Subcutaneous abdominal adipose tissue (tissue), 5 donors: ENCODE data around the gene UBASH3B.

Experiments
- H3K27ac ChIP-seq: one replicate; pipeline ENCODE4 v1.7.0; 2013; ENCODE audit warnings: low read depth, mild to moderate bottlenecking, inconsistent platforms, low read length, moderate library complexity
- H3K27me3 ChIP-seq, 5 donors: one replicate each; pipeline ENCODE4 v1.7.0; 2013; ENCODE audit warnings: low read length in 5 of 5, inconsistent platforms in 1 of 5; ENCODE audit not compliant: control insufficient read depth in 5 of 5, insufficient read depth in 4 of 5
- H3K36me3 ChIP-seq, 5 donors: one replicate each; pipeline ENCODE4 v1.7.0; 2013; ENCODE audit warnings: low read length in 5 of 5; ENCODE audit not compliant: control insufficient read depth in 5 of 5, insufficient read depth in 5 of 5
- H3K4me1 ChIP-seq, 5 donors: one replicate each; pipeline ENCODE4 v1.7.0; 2013; ENCODE audit warnings: low read length in 5 of 5, mild to moderate bottlenecking in 3 of 5, moderate library complexity in 1 of 5; ENCODE audit not compliant: control insufficient read depth in 5 of 5, insufficient read depth in 5 of 5
- H3K4me3 ChIP-seq, 5 donors: one replicate each; pipeline ENCODE4 v1.7.0; 2013; ENCODE audit warnings: low read length in 5 of 5, low read depth in 1 of 5
- H3K9ac ChIP-seq, 5 donors: one replicate each; pipeline ENCODE4 v1.7.0; 2013; ENCODE audit warnings: low read length in 5 of 5, mild to moderate bottlenecking in 4 of 5, moderate library complexity in 3 of 5
- H3K9me3 ChIP-seq, 5 donors: one replicate each; pipeline ENCODE4 v1.7.0; 2013; ENCODE audit warnings: low read length in 5 of 5; ENCODE audit not compliant: control insufficient read depth in 5 of 5
- donor health status: healthy.
- donor health status: healthy.
- donor health status: healthy.
- donor health status: healthy.
- donor health status: healthy.

Gene UBASH3B

DNA sequence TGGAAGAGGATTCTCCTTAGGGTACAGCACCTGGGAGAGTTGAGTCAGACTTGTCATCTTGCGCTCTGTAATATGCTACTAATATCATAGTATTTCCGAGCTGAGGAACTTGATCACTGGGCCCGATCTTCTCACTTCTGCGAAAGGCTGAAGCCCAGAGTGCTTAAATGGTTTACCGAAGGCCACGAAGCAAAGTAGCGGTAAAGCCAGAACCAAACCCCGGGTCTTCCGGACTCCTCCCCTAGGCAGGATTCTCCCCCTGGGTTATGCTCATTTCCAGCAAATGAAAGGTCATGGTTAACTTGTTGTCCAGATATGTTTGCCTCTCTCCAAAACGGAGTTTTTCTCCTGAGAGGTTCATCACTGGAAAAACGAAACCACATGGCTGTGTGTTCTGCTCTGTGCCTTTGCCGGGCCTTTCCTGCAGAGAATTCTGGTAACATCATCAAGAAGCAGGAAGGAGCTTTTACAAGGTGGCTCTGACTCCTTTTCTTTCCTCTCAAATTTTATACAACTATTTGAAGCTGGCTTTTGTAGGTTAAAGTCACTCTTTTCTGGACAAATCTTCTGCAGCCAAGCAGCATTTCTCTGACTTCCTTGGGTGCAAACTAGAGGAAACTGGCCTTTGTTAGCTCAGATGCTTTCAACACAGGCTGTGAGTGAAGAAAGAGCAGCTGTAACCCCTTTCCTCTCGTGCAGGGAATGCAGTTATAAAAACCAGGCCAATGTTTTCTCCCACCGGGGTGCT is 35.5 kb downstream of the UBASH3B start:
- H3K27me3 ChIP-seq: no peaks in the 10 kb centered on the region
- peak overlapping the region in 4 of 5 donors; percentile 38 to 63 (median 52) for H3K9ac ChIP-seq
- peak overlapping the region; percentile 31 for H3K27ac ChIP-seq
- no peaks in the 10 kb centered on the region for H3K9me3 ChIP-seq
- no peaks in the 10 kb centered on the region for H3K36me3 ChIP-seq
- peak overlapping the region; percentile 47 to 63 (median 53) for H3K4me3 ChIP-seq
- peaks cover 0 to 21% (median 16%) of the 10 kb centered on the region in 5 donors for H3K4me1 ChIP-seq

DNA sequence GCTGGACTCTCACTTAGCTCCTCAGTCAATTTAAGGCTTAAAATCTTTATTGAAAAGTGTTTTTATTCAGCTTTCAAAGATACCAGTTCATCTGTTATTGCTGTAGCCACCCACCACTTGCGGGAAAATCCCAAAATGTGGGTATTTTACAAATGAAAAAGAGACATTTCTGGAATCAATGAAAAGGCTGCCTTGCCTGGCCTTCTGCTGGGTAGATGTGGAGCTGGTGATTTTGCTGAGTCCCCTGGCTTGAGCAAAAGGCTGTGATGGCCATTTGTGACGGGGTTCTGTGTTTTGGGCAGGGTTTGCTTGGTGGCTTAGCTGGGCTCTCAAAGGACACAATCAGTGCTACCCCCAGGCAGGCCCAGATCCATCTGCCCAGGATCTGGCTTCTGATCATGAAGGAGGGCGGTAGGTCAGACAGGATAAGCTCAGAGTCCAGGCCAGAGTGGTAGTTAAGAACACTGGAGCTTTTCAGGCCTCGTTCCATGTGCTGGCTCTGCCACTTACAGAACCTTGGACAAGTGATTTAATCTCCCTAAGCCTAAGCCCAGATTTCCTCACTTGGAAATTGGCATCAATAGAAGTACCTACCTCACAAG is 36.1 kb downstream of the UBASH3B start:
- Histone ChIP-seq H3K27ac (peak overlapping the region; percentile 31), H3K36me3 (no peaks in the 10 kb centered on the region), H3K9ac (peak overlapping the region in 3 of 5 donors; percentile 38 to 63 (median 48)), H3K27me3 (no peaks in the 10 kb centered on the region), H3K9me3 (no peaks in the 10 kb centered on the region), H3K4me3 (peak overlapping the region in 1 of 5 donors; percentile 47), H3K4me1 (peaks cover 0 to 21% (median 16%) of the 10 kb centered on the region in 5 donors)

DNA sequence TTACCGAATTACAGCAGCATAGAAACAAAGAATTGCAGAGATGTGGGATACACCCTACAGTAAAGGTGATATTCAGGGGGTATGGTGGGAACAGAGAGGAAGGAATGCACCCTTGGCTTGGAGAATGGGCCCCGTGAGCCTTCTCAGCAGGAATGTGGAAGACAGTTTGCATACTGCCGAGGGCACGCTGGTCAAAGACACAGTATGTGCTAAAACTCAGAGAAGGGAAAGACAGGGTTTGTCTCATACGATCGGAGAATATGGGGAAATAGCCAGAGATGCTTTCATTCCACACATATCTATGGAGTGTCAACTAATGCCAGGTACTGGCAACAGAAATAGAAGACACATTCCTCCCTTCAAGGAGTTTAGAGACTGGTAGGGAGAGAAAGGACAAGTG is 36.9 kb downstream of the UBASH3B start:
- Histone ChIP-seq H3K27ac (peak overlapping the region; percentile 31), H3K27me3 (no peaks in the 10 kb centered on the region), H3K9ac (no peak overlapping the region), H3K4me3 (no peak overlapping the region), H3K9me3 (no peaks in the 10 kb centered on the region), H3K36me3 (no peaks in the 10 kb centered on the region), H3K4me1 (peaks cover 0 to 21% (median 16%) of the 10 kb centered on the region in 5 donors)

DNA sequence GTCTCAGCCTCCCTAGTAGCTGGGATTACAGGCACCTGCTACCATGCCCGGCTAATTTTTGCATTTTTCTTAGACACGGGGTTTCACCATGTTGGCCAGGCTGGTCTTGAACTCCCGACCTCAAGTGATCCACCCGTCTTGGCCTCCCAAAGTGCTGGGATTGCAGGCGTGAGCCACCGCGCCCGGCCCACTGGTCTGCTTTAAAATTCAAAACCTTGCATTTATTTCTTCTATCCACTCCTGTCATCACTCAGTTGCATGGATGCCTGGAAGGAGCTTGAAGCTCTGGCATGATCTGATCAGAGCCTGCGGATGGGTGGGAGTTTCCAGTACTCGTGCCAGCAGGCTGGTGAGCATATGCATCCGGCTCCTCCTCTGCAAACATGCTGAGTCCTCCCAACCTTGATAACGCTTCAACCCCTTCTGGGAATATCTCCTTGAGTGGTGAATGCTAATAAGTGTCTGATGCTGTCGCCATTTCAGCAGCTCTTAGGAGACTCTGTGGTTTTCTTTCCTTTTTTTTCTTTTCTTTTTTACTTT is 39.6 kb downstream of the UBASH3B start:
- no peaks in the 10 kb centered on the region for H3K27me3 ChIP-seq
- H3K4me3 ChIP-seq: no peak overlapping the region
- peaks cover 0 to 21% (median 16%) of the 10 kb centered on the region in 5 donors for H3K4me1 ChIP-seq
- H3K9ac ChIP-seq: no peak overlapping the region
- H3K9me3 ChIP-seq: no peaks in the 10 kb centered on the region
- H3K36me3 ChIP-seq: no peaks in the 10 kb centered on the region
- no peak overlapping the region for H3K27ac ChIP-seq

DNA sequence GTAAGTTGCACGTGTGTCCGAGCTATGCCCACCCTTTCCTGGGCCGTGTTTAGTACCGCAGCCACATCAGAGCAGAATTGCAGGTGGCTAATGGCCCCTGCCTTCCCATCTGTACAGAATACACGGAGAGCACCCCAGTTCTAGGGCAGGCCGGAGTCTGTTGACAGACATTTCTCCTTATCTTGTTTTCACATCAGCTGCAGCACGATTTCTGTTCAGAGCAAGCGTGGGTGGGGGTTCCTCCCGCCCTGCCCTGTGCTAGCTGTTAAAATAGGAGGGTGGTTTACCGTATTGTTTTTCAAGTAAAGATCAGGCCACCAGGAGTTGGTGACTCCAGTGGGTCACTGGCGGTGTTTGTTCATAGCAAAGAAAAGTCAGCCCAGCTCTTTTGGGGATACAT is 41.1 kb downstream of the UBASH3B start:
- Histone ChIP-seq H3K4me3 (no peak overlapping the region), H3K36me3 (no peaks in the 10 kb centered on the region), H3K9me3 (no peaks in the 10 kb centered on the region), H3K27ac (no peak overlapping the region), H3K4me1 (peaks cover 0 to 8% (median 3%) of the 10 kb centered on the region in 5 donors), H3K9ac (no peak overlapping the region), H3K27me3 (no peaks in the 10 kb centered on the region)

DNA sequence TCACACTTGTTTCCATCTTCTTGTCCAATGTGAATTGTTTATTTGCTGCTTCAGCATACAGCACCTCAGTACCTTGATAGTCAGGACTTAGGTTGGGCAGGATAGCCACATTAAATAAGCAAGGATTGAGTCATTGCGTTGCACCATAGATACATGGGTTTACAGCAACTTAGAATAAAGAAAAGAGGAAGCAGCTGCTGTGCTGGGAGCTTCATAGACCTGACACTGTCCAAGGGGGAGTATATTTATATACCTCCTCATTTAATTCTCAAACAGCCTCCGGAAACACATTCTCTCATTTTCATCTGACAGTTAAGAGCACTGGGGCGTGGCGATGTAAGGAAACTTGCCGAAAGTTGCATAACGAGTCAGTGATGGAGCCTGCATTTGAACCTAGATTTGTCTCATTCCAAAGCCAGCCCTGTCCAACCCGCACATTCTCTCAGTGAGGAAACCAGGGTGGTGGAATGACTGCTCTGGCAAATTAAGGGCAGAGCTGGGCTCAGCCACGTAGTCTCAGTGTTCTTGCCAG is 42.2 kb downstream of the UBASH3B start:
- Histone ChIP-seq H3K36me3 (no peaks in the 10 kb centered on the region), H3K4me1 (no peaks in the 10 kb centered on the region), H3K9me3 (no peaks in the 10 kb centered on the region), H3K27ac (no peak overlapping the region), H3K4me3 (no peak overlapping the region), H3K27me3 (no peaks in the 10 kb centered on the region), H3K9ac (no peak overlapping the region)

DNA sequence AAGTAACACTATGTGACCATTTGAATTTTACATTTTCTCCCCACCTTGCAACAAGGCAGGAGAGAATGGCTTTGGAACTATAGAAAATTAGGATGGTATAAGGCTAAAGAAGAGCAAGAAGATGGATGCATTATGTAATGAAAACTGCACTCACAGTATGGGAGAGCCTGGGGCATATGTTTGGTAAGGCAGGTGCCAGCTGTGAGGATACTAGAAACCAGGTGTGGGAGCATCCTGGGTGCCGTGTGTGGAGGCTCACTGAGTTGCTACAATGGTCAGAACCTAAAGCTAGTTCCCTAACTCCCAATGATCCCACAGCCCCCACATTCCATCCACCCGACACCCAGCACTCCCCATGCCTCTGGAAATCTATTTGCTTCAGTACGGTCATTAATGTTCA is 42.9 kb downstream of the UBASH3B start:
- Histone ChIP-seq H3K9me3 (no peaks in the 10 kb centered on the region), H3K4me1 (no peaks in the 10 kb centered on the region), H3K4me3 (no peak overlapping the region), H3K36me3 (no peaks in the 10 kb centered on the region), H3K9ac (no peak overlapping the region), H3K27ac (no peak overlapping the region), H3K27me3 (no peaks in the 10 kb centered on the region)

DNA sequence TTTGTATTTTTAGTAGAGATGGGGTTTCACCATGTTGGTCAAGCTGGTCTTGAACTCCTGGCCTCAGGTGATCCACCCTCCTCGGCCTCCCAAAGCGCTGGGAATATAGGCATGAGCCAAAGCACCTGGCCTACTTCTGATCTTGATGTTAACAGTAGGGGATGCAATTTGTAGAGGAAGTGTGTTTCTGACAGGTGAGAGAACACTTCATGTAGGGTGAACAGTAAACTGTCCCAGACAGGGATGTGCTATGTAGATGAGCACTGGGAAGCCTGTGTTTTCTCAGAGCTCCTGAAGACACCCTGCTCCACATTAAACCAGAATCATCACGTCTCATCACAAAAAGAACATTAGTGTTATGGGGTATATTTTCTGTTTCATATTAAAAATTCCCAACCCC is 45.1 kb downstream of the UBASH3B start:
- no peaks in the 10 kb centered on the region for H3K9me3 ChIP-seq
- no peak overlapping the region for H3K27ac ChIP-seq
- no peaks in the 10 kb centered on the region for H3K36me3 ChIP-seq
- no peaks in the 10 kb centered on the region for H3K27me3 ChIP-seq
- no peak overlapping the region for H3K4me3 ChIP-seq
- H3K9ac ChIP-seq: no peak overlapping the region
- no peaks in the 10 kb centered on the region for H3K4me1 ChIP-seq

DNA sequence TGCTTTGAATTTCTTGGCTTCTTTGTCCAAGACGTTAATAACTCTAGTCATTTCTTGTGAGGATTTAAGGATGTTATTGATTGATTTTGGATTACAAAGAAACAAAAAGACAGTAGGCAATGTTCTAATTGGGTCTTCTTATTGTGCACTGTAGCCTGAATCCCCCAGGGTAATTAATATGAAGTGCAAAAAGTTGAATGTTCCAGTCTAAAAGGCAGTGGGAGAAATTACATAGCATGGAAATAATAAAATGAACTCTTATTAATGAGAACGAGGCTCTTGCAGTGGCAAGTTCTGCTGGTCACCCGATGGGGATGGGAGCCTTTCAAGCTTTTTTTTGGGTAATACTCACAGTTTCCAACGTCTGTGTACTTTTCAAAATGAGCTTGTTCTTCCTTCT is 45.6 kb downstream of the UBASH3B start:
- no peaks in the 10 kb centered on the region for H3K36me3 ChIP-seq
- H3K27ac ChIP-seq: no peak overlapping the region
- no peak overlapping the region for H3K4me3 ChIP-seq
- H3K27me3 ChIP-seq: no peaks in the 10 kb centered on the region
- H3K4me1 ChIP-seq: no peaks in the 10 kb centered on the region
- H3K9ac ChIP-seq: no peak overlapping the region
- H3K9me3 ChIP-seq: no peaks in the 10 kb centered on the region
